IPS DF 6.9 (cell line): ENCODE results near the gene TGOLN2.
A peak's percentile ranks its signal among the peaks of the same experiment; 100 is the strongest.
"Not testable (repeated sequence)": the region's sequence is repeated elsewhere in the genome, so short reads cannot be mapped to it uniquely, and the experiment has no call there.

Experiments
- DNase-seq: peaks from one replicate; pipeline ENCODE4 v3.0.0-alpha.2; 2013; ENCODE audit warnings: low read depth, low spot score
- H3K27ac ChIP-seq: one replicate; pipeline ENCODE4 v1.5.1; 2013; ENCODE audit warnings: low read length, control low read depth
- H3K27me3 ChIP-seq: 2 replicates; pipeline ENCODE4 v1.6.1; 2013; ENCODE audit warnings: mild to moderate bottlenecking, low read length; ENCODE audit not compliant: control insufficient read depth, insufficient read depth
- H3K36me3 ChIP-seq: 2 replicates; pipeline ENCODE4 v1.6.1; 2013; ENCODE audit warnings: low read length; ENCODE audit not compliant: control insufficient read depth, insufficient read depth
- H3K4me1 ChIP-seq: 2 replicates; pipeline ENCODE4 v1.6.1; 2013; ENCODE audit warnings: low read length; ENCODE audit not compliant: control insufficient read depth, insufficient read depth
- H3K4me3 ChIP-seq: 2 replicates; pipeline ENCODE4 v1.5.1; 2013; ENCODE audit warnings: mild to moderate bottlenecking, low read length
- H3K9me3 ChIP-seq: 2 replicates; pipeline ENCODE4 v1.6.1; 2013; ENCODE audit warnings: low read length, inconsistent platforms; ENCODE audit not compliant: control insufficient read depth, insufficient read depth
- WGBS: extraction: QIAGEN DNeasy Blood & Tissue Kit; methylation state at CpG from one replicate; pipeline ENCODE4 v1.1.7; 2013; ENCODE audit warnings: mixed read lengths, missing lambda C conversion rate; ENCODE audit not compliant: insufficient read length, insufficient coverage; 5-methylcytosine and 5-hydroxymethylcytosine counted together

The TGOLN2 gene

GRCh38 chr2:85355521-85355920 lies 27.7 kb upstream of the TGOLN2 start:
- Histone ChIP-seq H3K9me3 (no peaks in the 10 kb centered on the region), H3K27me3 (no peaks in the 10 kb centered on the region), H3K4me3 (no peak overlapping the region), H3K4me1 (0 out of 2 replicates have a peak, but pooled peaks cover 3% of the 10 kb centered on the region), H3K27ac (no peak overlapping the region), H3K36me3 (no peaks in the 10 kb centered on the region)
- no peak for DNase-seq
- WGBS: no CpG with 5 or more reads among the region's 3 CpGs

- no CpG with 5 or more reads among the region's 10 CpGs for WGBS
- H3K4me1 ChIP-seq: 0 out of 2 replicates have a peak, but pooled peaks cover 3% of the 10 kb centered on the region
- no peak for DNase-seq
- H3K9me3 ChIP-seq: no peaks in the 10 kb centered on the region
- no peaks in the 10 kb centered on the region for H3K27me3 ChIP-seq
- H3K36me3 ChIP-seq: no peaks in the 10 kb centered on the region
- no peak overlapping the region for H3K27ac ChIP-seq
- H3K4me3 ChIP-seq: peak overlapping the region; percentile 78; the same call in 1 of the 2 replicates
Observed at GRCh38 chr2:85355073-85355410, 27.3 kb upstream of the TGOLN2 start.

- Histone ChIP-seq H3K9me3 (no peaks in the 10 kb centered on the region), H3K36me3 (peaks cover 3% of the 10 kb centered on the region; the same call in 1 of the 2 replicates), H3K4me1 (0 out of 2 replicates have a peak, but pooled peaks cover 3% of the 10 kb centered on the region), H3K27ac (no peak within 1 kb of the TSS), H3K27me3 (no peaks in the 10 kb centered on the region), H3K4me3 (peak within 1 kb of the TSS; percentile 78; the same call in 1 of the 2 replicates)
- peak; percentile 99 for DNase-seq
- WGBS: no CpG with 5 or more reads among the region's 42 CpGs
Observed at GRCh38 chr2:85354286-85355072, 26.7 kb upstream of the TGOLN2 start, which contains the start of the genes ELMOD3 and RETSAT. Gene ELMOD3, plus strand, starts transcription at chr2:85354769. Its CDS starts 2,430 bp downstream, at chr2:85357199. Gene RETSAT, minus strand, starts transcription at chr2:85354528. Its CDS starts 21 bp downstream, at chr2:85354507.

- Histone ChIP-seq H3K27ac (no peak overlapping the region), H3K9me3 (no peaks in the 10 kb centered on the region), H3K4me3 (peak overlapping the region; percentile 54; the same call in 1 of the 2 replicates), H3K4me1 (0 out of 2 replicates have a peak, but pooled peaks cover 3% of the 10 kb centered on the region), H3K36me3 (peaks cover 3% of the 10 kb centered on the region; the same call in 1 of the 2 replicates), H3K27me3 (no peaks in the 10 kb centered on the region)
- no CpG with 5 or more reads among the region's 16 CpGs for WGBS
- DNase-seq: no peak
Observed at GRCh38 chr2:85353876-85354285, 26.1 kb upstream of the TGOLN2 start.

DNA sequence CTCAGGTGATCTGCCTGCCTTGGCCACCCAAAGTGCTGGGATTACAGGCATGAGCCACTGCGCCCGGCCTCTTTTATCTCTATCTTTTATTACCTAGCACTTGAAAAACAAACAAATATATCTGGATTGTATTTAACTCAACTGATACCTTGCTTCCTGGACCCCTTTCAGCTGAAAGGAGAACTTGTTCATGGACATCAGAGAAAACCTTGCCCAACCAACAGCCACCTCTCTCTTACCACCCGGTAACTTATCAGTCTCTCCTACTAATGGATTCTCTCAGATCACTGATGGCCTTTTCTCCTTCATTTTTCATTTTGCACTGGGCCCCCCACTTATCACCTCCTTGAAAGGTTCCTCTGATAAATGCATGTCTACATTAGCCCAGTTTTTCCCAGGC lies 19.8 kb upstream of the TGOLN2 start:
- no peaks in the 10 kb centered on the region for H3K4me1 ChIP-seq
- DNase-seq: no peak
- no peaks in the 10 kb centered on the region for H3K9me3 ChIP-seq
- no peak overlapping the region for H3K4me3 ChIP-seq
- H3K36me3 ChIP-seq: peaks cover 3% of the 10 kb centered on the region; the same call in 1 of the 2 replicates
- no peak overlapping the region for H3K27ac ChIP-seq
- WGBS: no CpG with 5 or more reads among the region's 3 CpGs
- no peaks in the 10 kb centered on the region for H3K27me3 ChIP-seq

GRCh38 chr2:85344356-85344954 lies 16.7 kb upstream of the TGOLN2 start:
- WGBS: no CpG with 5 or more reads among the region's 14 CpGs
- Histone ChIP-seq H3K9me3 (no peaks in the 10 kb centered on the region), H3K4me3 (no peak overlapping the region), H3K36me3 (no peaks in the 10 kb centered on the region), H3K27ac (no peak overlapping the region), H3K4me1 (no peaks in the 10 kb centered on the region; the same call in 1 of the 2 replicates), H3K27me3 (no peaks in the 10 kb centered on the region)
- DNase-seq: no peak

DNA sequence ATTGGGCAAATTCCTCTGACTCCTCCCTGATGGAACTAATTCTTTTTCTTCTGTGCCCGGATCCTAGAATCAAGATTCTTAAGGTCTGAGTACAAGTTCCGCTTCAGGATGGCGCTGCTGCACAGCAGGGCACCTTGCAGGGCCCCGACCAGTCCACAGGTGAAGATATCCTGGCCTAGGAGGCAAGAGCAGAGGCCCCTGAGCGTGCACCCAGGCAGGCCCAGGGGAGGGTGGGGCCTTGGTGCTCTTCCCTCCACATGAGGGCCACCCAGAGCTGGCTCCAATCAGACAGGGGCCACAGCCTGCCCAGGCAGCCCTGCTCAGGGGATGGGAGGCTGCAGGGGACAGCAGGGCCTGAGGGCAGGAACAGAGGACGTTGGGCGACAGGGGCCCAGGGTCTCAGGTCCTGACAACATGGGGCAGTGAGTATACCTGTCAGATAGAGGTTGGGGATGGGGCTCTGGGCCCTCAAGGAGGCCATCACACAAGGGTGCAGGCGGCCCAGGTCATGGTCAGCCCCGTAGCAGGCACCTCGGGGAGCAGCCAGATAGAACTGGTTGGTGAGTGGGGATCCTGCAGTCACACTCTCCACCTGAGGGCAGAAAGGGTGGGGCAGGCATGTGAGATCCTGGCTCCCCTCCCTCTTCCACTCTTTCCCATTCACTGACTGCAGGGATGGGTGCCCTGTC lies 15.6 kb upstream of the TGOLN2 start:
- not testable (repeated sequence) for H3K9me3 ChIP-seq, H3K27ac ChIP-seq, DNase-seq, H3K36me3 ChIP-seq, H3K4me1 ChIP-seq, H3K4me3 ChIP-seq, H3K27me3 ChIP-seq
- no CpG with 5 or more reads among the region's 10 CpGs for WGBS

- DNase-seq: no peak
- no peaks in the 10 kb centered on the region for H3K9me3 ChIP-seq
- H3K4me1 ChIP-seq: no peaks in the 10 kb centered on the region; the same call in 1 of the 2 replicates
- H3K27ac ChIP-seq: no peak overlapping the region
- WGBS: no CpG with 5 or more reads among the region's 3 CpGs
- no peak overlapping the region for H3K4me3 ChIP-seq
- no peaks in the 10 kb centered on the region for H3K36me3 ChIP-seq
- no peaks in the 10 kb centered on the region for H3K27me3 ChIP-seq
Observed at GRCh38 chr2:85342156-85342555, 14.4 kb upstream of the TGOLN2 start.

DNA sequence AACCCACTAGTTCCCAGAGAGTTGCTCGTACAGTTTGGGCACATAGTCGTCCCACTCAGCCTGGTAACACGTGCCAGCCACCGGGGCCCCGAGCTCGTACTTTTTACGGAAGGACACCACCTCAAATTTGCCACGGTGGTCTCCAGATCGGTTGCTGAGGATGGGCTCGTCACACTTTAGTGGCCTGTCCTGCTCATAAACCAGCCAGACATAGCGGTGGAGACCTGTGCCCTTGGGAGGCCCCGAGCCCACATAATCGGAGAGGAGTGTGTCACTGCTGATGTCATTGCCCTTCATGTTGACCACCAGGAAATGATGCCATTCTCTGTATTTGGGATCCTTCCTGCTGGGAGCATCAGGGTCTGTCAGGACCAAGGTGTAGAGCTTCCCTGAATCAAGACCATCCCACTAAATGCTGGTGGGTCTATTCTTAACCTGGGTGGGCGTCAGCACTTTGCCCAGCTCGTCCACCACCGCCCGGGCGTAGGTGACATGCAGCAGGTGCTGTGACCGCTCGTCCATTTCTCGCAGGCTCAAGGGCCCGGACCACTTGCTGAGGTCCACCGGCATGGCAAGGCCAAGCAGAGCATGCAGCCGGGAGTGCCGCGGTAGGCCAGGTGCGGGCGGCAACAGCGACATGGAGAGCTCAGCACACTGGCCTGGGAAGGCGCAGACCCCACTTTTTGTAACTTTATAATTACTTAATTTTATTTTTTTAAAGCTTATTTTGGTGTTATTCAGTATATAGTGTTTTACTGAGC lies 13.7 kb upstream of the TGOLN2 start:
- no peaks in the 10 kb centered on the region for H3K27me3 ChIP-seq
- no peaks in the 10 kb centered on the region for H3K36me3 ChIP-seq
- no peaks in the 10 kb centered on the region for H3K9me3 ChIP-seq
- no CpG with 5 or more reads among the region's 30 CpGs for WGBS
- no peak overlapping the region for H3K27ac ChIP-seq
- DNase-seq: no peak
- no peak overlapping the region for H3K4me3 ChIP-seq
- H3K4me1 ChIP-seq: no peaks in the 10 kb centered on the region; the same call in 1 of the 2 replicates
